ENCODE results near the gene NPAS3.

The NPAS3 gene

DNA sequence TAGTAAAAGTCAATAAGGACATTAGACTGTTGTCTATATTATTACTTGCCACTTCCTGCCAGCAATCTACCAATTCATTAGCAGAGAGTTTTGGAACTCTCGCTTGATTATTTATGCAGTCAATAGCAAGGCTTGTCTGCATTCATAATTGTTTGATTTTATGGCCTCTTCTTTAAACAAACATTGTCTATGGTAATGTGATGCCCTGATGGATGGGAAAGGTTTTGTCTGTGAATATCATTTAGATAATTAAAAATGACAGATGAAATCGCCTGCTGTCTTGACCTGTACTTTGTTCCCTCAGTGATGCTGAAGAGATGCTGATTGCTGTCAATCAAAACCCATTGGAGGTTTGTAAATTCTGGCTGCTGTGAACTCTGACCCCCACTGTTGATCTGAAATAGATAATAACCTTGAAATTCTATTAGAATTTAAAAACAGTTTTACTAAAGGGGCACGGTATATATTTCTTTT is 455.3 kb downstream of the NPAS3 start:
- Histone ChIP-seq H2AFZ (ENCODE audit: low read depth) (no peak overlapping the region), H3K27me3 (ENCODE audit: insufficient read depth, low read depth) (no peaks in the 10 kb centered on the region)
- TF ChIP-seq, protein P1, sequence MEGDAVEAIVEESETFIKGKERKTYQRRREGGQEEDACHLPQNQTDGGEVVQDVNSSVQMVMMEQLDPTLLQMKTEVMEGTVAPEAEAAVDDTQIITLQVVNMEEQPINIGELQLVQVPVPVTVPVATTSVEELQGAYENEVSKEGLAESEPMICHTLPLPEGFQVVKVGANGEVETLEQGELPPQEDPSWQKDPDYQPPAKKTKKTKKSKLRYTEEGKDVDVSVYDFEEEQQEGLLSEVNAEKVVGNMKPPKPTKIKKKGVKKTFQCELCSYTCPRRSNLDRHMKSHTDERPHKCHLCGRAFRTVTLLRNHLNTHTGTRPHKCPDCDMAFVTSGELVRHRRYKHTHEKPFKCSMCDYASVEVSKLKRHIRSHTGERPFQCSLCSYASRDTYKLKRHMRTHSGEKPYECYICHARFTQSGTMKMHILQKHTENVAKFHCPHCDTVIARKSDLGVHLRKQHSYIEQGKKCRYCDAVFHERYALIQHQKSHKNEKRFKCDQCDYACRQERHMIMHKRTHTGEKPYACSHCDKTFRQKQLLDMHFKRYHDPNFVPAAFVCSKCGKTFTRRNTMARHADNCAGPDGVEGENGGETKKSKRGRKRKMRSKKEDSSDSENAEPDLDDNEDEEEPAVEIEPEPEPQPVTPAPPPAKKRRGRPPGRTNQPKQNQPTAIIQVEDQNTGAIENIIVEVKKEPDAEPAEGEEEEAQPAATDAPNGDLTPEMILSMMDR (conservative IDR thresholded peaks at IDR 0.05; ENCODE audit: low read depth, low read length) = no peak

DNA sequence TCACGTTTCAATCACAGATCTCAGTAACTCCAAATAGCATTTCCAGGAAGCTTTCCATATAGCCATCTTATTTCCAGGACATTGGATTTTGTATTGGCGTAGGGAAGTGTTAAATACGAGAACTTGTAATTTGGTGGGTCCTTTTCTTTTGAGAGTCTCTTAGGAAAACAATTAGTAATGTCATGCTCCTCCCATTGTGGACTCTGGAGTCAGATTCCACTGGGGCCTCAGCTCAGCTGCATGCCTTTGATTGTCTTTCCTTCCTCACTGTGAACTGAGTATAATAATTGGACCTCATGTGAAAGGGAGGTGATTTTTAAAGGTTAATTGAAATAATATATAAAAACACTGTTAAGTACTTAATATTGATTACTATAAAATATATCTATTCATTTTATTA is 462.6 kb downstream of the NPAS3 start:
- H3K36me3 ChIP-seq (ENCODE audit: insufficient read depth) = no peaks in the 10 kb centered on the region
- H3K4me3 ChIP-seq (IDR thresholded peaks at IDR 0.05; ENCODE audit: insufficient read depth, low read depth, low read length) = no peak overlapping the region
- H2AFZ ChIP-seq (ENCODE audit: low read depth) = no peak overlapping the region
- H3K27ac ChIP-seq = no peak overlapping the region
- H3K4me1 ChIP-seq (ENCODE audit: low read depth, poor library complexity, severe bottlenecking) = no peaks in the 10 kb centered on the region
- H3K4me2 ChIP-seq = no peak overlapping the region
- no peaks in the 10 kb centered on the region for H4K20me1 ChIP-seq (ENCODE audit: insufficient read depth)
- no peaks in the 10 kb centered on the region for H3K27me3 ChIP-seq (ENCODE audit: insufficient read depth, low read depth)
- H3K9ac ChIP-seq = no peak overlapping the region
- TF ChIP-seq, protein P1 (conservative IDR thresholded peaks at IDR 0.05; ENCODE audit: low read depth, low read length) = no peak
- no peaks in the 10 kb centered on the region for H3K79me2 ChIP-seq (ENCODE audit: insufficient read depth, low read depth)

More for the DNA sequence above, 455.3 kb downstream of the NPAS3 start:
- no peak overlapping the region for H3K9ac ChIP-seq
- no peaks in the 10 kb centered on the region for H3K79me2 ChIP-seq (ENCODE audit: insufficient read depth, low read depth)
- no peaks in the 10 kb centered on the region for H3K36me3 ChIP-seq (ENCODE audit: insufficient read depth)
- H3K27ac ChIP-seq = no peak overlapping the region
- no peak overlapping the region for H3K4me2 ChIP-seq
- H3K4me1 ChIP-seq (ENCODE audit: low read depth, poor library complexity, severe bottlenecking) = no peaks in the 10 kb centered on the region
- no peak overlapping the region for H3K4me3 ChIP-seq (IDR thresholded peaks at IDR 0.05; ENCODE audit: insufficient read depth, low read depth, low read length)
- no peaks in the 10 kb centered on the region for H4K20me1 ChIP-seq (ENCODE audit: insufficient read depth)

DNA sequence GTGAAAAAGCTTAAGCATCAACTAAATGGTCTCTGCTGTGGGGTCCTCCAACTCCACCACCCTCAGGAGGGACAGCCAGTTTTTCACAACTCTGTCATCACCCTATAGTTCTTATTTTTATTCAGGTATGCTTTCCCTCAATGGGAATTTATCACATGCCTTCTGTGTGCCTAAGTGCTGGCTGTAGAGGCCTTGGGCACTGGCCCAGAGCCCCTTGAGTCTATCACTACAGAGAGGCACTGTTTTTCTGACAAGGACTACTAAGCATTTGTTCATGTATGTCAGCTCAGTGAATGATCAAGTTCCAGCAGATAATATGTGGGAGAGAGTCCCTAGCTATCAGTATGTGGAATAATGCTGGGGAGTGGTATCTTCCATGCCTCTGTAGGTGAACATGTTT is 463.9 kb downstream of the NPAS3 start:
- Histone ChIP-seq H2AFZ (ENCODE audit: low read depth) (no peak overlapping the region), H3K27ac (no peak overlapping the region), H3K9ac (no peak overlapping the region), H3K4me1 (ENCODE audit: low read depth, poor library complexity, severe bottlenecking) (no peaks in the 10 kb centered on the region), H3K4me2 (no peak overlapping the region), H3K79me2 (ENCODE audit: insufficient read depth, low read depth) (no peaks in the 10 kb centered on the region), H3K27me3 (ENCODE audit: insufficient read depth, low read depth) (no peaks in the 10 kb centered on the region), H3K4me3 (IDR thresholded peaks at IDR 0.05; ENCODE audit: insufficient read depth, low read depth, low read length) (no peak overlapping the region), H4K20me1 (ENCODE audit: insufficient read depth) (no peaks in the 10 kb centered on the region), H3K36me3 (ENCODE audit: insufficient read depth) (no peaks in the 10 kb centered on the region)
- TF ChIP-seq, protein P1 (conservative IDR thresholded peaks at IDR 0.05; ENCODE audit: low read depth, low read length) = no peak

DNA sequence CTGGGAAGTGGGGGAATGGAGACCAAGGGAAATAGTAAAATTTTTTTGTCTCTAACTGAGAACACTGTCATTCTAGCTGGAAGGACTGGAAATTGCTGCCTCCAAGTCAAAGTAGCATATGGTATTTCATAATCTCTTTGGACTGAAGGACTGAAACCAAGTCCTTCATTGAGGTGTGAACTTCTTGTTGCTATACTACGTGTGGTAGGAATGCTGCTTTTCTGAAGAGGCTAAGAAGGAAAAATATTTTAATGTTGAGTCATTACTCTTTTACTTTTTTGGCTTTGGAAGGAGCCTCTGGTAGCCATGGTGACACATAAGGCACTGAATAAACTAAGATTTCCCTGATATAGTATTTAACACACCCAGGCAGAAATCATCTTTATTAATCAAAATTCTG is 465.4 kb downstream of the NPAS3 start:
- Histone ChIP-seq H3K27ac (no peak overlapping the region), H3K4me1 (ENCODE audit: low read depth, poor library complexity, severe bottlenecking) (no peaks in the 10 kb centered on the region), H2AFZ (ENCODE audit: low read depth) (no peak overlapping the region), H4K20me1 (ENCODE audit: insufficient read depth) (no peaks in the 10 kb centered on the region), H3K9ac (no peak overlapping the region), H3K27me3 (ENCODE audit: insufficient read depth, low read depth) (no peaks in the 10 kb centered on the region), H3K4me2 (no peak overlapping the region), H3K36me3 (ENCODE audit: insufficient read depth) (no peaks in the 10 kb centered on the region), H3K4me3 (IDR thresholded peaks at IDR 0.05; ENCODE audit: insufficient read depth, low read depth, low read length) (no peak overlapping the region), H3K79me2 (ENCODE audit: insufficient read depth, low read depth) (no peaks in the 10 kb centered on the region)
- TF ChIP-seq, protein P1 (conservative IDR thresholded peaks at IDR 0.05; ENCODE audit: low read depth, low read length) = no peak
